GM18498 (cell line): ENCODE measurements around the gene CIB4.

Experiments used
- ATAC-seq: cut with Tn5 transposase; IDR thresholded peaks from one replicate; pipeline ENCODE4 v1.9.1; 2021; ENCODE audit warnings: mild to moderate bottlenecking, moderate library complexity; ENCODE audit not compliant: unreplicated experiment

The CIB4 gene

GRCh38 chr2:26640781-26641564 is at the start of gene CIB4:
Gene CIB4 (minus strand): TSS chr2:26641366. CDS start chr2:26641314, 52 bp downstream.
- no peak for ATAC-seq

DNA sequence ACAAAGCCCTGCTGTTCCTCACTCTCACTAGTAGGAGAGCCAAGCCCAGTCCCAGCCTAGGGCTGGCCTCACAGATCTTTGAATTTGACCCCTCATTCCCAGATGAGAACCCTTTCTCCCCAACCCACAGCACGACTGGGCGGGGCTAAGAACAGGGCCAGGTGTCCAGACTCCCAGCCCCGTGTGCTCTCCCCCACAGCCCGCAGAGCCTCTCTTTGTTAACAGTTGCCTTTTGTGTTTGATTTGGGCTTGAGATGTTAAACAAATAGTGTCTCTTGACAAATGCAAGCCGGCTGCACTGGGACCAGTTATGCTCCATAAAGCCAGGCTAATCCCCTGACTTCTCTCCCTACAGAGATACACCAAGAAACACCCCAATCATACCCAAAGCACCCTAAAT is 46.6 kb upstream of the CIB4 start:
- ATAC-seq, result no peak

GRCh38 chr2:26687328-26687727 is 46.2 kb upstream of the CIB4 start:
- no peak for ATAC-seq

DNA sequence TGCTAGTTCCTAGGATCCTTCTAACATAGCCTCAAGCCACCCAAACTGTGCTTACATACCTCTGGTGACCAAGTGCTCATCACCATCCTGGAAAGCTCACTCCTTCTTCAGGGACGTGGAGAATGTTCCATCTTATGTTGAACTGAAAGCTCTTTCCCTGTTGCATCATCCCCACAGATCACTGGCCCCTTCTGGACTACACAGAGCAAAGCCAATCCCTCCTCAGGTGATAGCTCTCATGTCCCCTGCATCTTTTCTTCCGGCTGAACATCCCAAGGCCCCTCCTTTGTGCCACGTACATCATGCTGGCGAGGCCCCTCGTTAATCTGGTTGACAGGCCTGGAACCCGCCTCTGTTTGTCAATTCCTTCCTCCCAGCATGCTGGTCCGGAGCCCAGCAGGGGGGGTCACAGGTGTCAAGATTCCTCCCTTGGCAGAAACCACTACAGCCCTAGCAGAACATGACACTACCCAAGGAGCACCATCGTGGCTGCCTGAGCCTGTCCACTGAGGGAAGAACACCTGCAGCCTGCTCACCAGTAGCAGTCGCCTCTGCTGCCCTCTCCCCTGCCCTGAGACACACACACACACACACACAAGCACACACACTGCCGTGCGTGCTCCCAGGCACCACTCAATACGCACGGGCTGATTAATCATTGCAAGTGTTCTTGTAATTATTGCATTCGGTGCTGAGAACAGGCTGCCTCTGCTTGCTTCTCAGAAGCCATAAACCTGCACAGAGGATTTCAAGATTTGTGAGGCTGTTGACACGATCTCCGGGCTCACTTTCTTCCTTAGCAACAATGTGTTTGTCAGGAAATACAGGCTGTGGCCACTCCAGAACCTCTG is 45.0 kb upstream of the CIB4 start:
- ATAC-seq, result no peak

DNA sequence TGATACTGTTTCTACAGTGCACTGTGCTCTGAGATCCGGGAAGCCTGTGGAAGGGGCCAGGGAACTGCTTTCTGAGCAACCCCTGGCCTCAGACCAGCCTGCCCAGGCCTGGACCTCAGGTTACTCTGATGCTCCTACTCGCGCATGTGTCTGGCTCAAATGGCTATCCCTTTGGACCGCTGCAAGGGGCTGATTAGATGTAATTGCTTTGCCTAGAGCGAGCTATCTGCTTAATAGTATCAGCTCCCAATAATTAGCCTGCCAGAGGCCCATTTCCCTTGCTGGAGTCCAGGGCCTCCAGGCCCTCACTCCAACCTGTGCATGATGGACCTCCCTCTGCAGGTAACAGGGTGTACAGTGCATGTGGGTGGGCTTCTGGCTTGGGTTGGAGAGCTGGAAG is 44.2 kb upstream of the CIB4 start:
- ATAC-seq, result no peak

DNA sequence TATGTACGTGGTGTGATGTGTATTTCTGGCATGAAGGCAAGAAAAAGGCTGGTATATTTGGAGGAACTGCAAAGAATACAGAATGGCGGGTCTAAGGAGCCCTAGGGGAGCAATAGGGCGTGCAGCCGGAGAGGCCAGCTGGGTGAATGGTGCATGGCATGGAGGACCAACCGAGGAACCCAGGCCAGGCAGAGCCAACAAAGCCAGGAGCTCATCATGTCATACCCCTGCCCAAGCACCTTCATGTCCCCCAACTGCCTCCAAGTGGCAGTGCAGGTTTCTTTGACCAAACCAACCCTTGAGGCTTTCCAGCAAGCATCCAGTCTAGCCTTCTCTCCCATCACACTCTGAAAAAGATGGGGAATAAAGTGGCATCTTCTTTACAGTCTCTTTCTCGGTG is 42.4 kb upstream of the CIB4 start:
- ATAC-seq, result no peak

DNA sequence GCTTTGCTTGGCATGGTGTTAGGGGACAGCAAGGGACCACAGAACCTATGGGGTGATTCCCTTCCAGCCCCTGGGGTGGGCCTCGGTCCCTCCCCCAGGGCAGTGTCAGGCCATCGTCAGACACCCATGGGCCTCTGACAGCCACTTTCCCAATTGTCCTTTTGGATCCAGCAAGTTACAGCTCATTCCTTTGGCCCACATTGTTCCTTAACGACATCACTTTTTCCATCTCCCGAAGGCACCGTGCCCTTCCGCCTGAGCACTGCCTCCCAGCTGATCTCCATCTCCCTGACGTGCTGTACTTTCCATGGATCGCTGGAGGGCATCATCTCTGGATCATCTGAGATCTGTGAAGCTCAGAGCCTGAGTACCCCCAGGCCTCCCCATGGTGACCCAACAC is 41.0 kb upstream of the CIB4 start:
- ATAC-seq, result no peak

GRCh38 chr2:26681656-26682055 is 40.5 kb upstream of the CIB4 start:
- ATAC-seq, result no peak

DNA sequence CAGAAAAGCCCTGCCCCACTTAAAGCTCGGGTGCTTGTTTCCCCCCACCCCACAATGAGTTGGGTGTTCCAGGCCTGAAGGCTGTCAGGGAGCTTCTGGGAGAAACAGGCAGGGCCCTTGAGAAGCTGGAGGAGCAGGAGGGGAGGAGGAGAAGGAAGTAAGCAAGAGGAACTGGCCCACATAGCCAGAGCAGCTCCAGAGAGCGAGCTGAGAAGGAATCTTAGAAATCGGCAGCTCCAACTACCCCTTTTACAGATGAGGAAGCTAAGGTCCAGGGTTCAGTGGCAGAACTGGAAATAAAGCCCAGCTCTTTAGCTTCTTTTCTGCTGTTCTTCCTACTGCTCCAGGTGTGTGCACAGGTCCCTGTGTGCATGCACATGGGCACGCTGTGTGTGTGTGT is 38.7 kb upstream of the CIB4 start:
- no peak for ATAC-seq

GRCh38 chr2:26678035-26678434 is 36.9 kb upstream of the CIB4 start:
- no peak for ATAC-seq

DNA sequence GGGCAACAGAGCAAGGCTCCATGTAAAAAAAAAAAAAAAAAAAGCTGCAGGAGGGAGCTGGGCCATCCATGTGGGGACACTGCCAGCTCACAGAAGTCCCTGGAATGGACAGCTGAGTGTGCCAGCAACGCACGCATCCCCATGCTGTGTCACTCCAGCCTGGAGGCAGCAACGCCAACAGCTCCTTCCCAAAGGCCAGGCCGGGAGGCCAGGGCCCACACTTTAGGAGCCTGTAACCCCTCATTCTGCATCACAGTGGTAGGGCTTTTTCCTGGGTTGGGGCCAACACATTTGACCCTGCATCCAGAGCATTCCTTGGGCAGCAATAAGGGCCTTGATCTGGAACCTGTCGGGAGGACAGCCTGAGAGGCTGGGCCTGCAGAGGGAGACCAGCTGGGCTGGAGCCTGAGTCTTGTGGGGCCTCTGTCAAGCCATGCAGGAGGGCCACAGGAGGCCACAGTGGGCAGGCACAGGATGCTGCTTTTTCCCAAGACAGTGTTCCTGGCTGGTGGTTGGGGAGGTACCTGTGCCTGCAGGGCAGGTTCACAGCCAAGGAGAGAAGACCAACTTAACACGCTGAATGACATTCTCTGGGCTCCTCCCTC is 34.6 kb upstream of the CIB4 start:
- ATAC-seq, result no peak

DNA sequence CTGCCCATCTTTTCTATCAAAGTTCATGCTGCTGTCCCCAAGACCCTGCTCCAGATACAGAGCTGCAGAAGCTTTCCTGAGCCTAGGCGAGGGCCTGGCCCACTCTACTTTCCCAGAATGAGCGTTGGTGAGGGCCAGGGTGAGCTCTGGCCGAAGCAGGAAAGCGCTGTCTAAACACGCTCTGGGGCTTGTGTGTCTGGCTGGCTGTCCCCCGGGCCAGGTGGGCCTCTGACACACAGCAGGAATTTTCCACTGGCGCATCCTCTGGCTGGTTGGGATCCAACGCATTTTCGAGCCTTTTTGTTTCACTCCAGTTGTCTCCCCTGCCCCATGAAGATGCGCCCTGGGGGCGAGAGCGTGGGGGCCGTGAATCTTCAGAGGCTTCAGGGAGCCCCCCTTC is 33.6 kb upstream of the CIB4 start:
- no peak for ATAC-seq

DNA sequence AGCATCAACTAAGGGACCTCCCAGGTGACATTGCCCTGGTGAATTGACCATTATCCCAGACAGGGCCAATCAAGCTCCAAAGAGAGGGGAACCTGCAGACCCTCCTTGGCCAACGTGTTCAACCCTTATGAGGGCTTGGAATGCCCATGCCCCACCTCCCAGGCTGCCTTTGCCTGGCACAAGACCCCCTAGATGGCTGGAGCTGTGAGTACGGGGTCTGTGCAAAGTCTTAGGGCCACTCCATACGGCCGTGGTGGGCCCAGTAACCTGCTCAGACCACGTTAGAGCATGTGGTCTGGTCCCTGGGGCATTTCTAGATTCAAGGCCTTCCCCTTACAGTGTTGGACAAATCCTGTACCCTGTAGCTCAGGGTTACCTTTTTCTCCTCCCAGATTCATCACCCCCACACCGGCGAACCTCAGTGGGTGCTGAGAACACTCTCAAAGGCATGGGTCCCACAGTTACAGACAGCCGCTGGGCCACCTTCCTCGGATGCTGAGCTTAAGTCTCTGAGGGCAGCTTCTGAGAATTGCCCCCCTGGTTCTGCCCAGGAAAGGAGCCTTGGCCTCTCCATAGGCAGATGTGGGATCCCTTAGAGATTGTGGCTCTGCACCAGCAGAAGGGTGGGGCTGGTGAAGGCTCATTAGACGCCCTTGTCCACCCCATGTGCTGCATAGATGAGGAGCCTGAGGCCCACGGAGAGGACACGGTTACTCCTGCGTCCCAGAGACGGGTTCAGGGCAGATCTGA is 33.0 kb upstream of the CIB4 start:
- no peak for ATAC-seq

- ATAC-seq, result no peak
Observed at GRCh38 chr2:26672818-26673393, 31.7 kb upstream of the CIB4 start.

- no peak for ATAC-seq
Observed at GRCh38 chr2:26672112-26672817, 31.1 kb upstream of the CIB4 start.

GRCh38 chr2:26671691-26672090 is 30.5 kb upstream of the CIB4 start:
- ATAC-seq, result no peak

GRCh38 chr2:26670931-26671460 is 29.8 kb upstream of the CIB4 start:
- no peak for ATAC-seq

GRCh38 chr2:26670171-26670570 is 29.0 kb upstream of the CIB4 start:
- no peak for ATAC-seq

DNA sequence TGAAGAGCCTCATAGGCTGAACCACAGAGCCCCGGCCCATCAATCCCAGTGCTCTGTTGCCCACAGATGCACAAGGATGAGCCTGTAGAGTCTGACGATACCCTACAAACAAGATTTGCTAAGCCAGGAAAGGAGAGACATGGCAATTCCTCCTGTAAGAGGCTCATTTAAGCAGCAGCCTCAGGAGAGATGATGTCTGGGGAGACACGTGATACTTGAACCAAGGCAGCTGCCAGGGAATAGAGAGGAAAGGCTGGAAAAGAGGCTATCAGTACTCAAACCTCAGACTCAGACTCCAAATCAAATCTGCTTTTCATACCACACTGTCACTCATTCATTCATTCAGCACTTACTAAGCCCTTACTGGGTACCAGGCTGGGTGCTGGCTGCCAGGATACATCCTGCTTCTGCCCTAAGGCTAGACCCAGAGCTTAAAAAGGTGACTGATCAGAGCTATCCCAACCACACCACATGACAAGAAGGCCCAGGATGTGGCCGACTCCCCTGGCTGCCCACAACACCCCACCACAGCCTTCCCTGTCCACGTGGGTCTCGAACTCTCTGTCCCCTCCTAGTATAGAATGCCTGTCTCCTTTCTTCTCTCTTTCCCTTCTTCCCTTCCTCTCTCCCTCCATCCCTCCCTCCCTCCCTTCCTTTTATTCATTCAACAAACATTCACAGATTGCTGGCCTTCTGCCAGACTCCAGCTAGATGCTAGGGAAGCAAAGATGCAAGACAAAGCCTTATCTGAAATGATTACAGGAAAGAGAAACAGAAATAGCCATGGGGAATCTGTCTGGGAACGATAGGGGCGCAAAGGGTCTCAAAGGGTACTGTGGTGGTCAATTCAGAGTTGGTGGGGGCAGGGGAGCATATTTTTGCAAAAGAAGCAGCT is 27.9 kb upstream of the CIB4 start:
- ATAC-seq, result no peak
